NCI-H345 (cell line): Measurements from ENCODE around the gene ZNF641.
"Not testable (repeated sequence)": the region's sequence is repeated elsewhere in the genome, so short reads cannot be mapped to it uniquely, and the experiment has no call there.

Source experiments
- DNase-seq: peaks from one replicate; lab custom pipeline; 2025; lab: John Stamatoyannopoulos, UW

The ZNF641 gene

GRCh38 chr12:48334808-48335207 is 15.9 kb downstream of the ZNF641 start:
- no peak for DNase-seq

- DNase-seq = not testable (repeated sequence)
Measured at GRCh38 chr12:48333680-48334079, 17.0 kb downstream of the ZNF641 start.

GRCh38 chr12:48331399-48331798 is 19.3 kb downstream of the ZNF641 start:
- DNase-seq = no peak

- no peak for DNase-seq
Measured at GRCh38 chr12:48329199-48329939, 21.4 kb downstream of the ZNF641 start.

GRCh38 chr12:48316491-48316890 is 34.2 kb downstream of the ZNF641 start:
- DNase-seq = no peak

GRCh38 chr12:48311313-48311712 is 39.4 kb downstream of the ZNF641 start:
- DNase-seq = no peak

GRCh38 chr12:48307269-48307668 is 43.5 kb downstream of the ZNF641 start:
- DNase-seq = no peak

GRCh38 chr12:48305190-48305589 is 45.5 kb downstream of the ZNF641 start:
- no peak for DNase-seq

- DNase-seq = no peak
Measured at GRCh38 chr12:48302161-48302911, 48.4 kb downstream of the ZNF641 start.

- DNase-seq = no peak
Measured at GRCh38 chr12:48300774-48301173, 49.9 kb downstream of the ZNF641 start.

- no peak for DNase-seq
Measured at GRCh38 chr12:48296586-48297282, 54.0 kb downstream of the ZNF641 start.

GRCh38 chr12:48292040-48292439 is 58.7 kb downstream of the ZNF641 start:
- DNase-seq = no peak

GRCh38 chr12:48291511-48291910 is 59.2 kb downstream of the ZNF641 start:
- no peak for DNase-seq

- no peak for DNase-seq
Measured at GRCh38 chr12:48288387-48289268, 62.1 kb downstream of the ZNF641 start.
